ENCODE data around the gene COL6A6.
"Not testable (repeated sequence)": the region's sequence is repeated elsewhere in the genome, so short reads cannot be mapped to it uniquely, and the experiment has no call there.

Gene COL6A6

DNA sequence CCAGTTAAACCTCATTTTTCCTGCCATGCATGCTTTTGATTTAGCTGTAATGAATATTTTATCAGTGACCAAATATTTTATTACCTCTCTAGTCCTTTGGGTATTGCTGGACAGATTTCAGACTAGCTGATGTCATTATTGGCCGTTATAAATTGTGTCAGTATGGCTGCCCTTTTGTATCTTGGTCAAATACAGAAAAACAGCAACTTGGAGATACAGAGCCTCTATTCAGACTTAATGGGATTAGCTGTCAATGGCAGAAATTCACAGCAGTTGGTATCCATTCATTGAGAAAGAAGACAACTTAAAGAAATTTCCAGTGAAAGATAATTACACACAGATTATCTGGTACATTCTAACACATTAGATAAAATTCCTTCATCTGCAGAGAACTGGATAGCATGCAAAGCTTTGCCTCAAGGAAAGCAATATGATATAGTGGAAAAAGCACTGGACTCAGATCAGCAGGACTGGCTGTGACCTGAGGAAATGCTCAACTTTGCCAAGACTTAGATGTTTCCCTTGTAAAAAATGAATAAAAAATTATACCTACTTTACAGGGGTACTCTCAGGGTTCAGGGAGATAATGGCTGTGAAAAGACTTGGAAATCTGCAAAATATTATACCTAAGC is 20.8 kb downstream of the COL6A6 start:
- in situ Hi-C loops (cut with HindIII; ENCODE audit: low sequenced_read_pairs): no loop called here

DNA sequence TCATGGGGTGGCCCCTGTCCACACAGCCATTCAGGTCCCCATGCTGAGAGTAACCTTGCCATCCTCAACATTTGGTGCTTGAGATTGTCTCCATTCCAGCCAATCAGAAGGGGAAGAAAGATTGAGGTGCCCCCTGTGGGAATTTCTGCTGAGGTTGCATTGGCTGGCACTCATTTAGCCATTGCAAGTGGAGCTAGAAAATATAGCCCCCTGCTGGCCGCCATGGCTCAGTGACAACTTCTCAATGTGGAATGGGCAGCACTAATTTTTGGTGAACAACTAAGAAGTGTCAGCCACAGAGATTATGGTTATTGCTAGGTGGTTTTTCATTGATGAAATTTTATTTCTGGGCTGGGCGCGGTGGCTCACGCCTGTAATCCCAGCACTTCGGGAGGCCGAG is 22.0 kb downstream of the COL6A6 start:
- in situ Hi-C loops (cut with HindIII; ENCODE audit: low sequenced_read_pairs): no loop called here

DNA sequence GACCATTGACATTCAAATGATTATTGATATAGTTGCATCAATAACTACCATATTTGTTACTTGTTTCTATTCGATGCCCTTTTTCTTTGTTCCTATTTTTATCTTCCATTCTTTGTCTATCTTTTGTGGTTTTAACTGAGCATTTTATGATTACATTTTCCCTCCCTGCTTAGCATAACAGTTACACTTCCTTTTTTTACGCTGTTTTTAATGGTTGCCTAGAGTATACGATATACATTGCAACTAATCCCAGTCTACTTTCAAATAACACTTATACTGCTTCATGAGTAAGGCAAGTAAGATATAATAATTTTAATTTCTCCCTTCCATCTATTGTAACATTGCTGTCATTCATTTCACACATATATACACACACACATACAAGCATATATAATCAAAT is 26.3 kb downstream of the COL6A6 start:
- in situ Hi-C loops (cut with HindIII; ENCODE audit: low sequenced_read_pairs): no loop called here

DNA sequence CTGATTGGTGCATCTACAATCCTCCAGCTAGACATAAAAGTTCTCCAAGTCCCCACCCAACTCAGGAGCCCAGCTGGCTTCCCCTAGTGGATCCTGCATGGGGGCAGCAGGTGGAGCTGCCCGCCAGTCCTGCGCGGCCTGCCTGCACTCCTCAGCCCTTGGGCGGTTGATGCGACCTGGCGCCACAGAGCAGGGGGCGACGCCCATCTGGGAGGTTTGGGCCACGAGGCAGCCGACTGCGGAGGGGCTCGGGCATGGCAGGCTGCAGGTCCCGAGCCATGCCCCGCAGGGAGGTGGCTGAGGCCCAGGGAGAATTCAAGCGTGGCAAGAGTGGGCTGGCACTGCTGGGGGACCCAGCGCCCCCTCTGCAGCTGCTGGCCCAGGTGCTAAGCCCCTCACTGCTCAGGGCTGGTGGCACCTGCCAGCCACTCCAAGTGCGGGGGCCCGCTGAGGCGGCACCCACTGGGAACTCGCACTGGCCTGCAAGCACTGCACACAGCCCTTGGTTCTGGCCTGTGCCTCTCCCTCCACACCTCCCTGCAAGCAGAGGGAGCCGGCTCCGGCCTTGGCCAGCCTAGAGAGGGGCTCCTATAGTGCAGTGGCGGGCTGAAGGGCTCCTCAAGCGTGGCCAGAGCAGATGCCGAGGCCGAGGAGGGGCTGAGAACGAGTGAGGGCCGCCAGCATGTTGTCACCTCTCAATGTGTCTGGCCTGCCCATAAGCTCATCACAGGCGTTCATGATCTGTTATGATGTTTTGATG is 30.1 kb downstream of the COL6A6 start:
- in situ Hi-C loops (cut with HindIII; ENCODE audit: low sequenced_read_pairs): no loop called here

DNA sequence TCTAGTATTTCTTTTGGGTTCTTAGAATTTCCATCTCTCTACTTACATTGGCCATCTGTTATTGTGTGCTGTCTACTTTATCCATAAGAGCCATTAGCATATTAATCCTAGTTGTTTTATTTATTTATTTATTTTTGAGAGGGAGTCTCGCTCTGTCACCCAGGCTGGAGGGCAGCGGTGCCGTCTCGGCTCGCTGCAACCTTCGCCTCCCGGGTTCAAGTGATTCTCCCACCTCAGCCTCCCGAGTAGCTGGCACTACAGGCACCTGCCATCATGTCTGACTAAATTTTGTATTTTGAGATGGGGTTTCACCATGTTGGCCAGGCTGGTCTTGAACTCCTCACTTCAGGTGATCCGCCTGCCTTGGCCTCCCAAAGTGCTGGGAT is 30.7 kb downstream of the COL6A6 start:
- in situ Hi-C loops (cut with HindIII; ENCODE audit: low sequenced_read_pairs): not testable (repeated sequence)

DNA sequence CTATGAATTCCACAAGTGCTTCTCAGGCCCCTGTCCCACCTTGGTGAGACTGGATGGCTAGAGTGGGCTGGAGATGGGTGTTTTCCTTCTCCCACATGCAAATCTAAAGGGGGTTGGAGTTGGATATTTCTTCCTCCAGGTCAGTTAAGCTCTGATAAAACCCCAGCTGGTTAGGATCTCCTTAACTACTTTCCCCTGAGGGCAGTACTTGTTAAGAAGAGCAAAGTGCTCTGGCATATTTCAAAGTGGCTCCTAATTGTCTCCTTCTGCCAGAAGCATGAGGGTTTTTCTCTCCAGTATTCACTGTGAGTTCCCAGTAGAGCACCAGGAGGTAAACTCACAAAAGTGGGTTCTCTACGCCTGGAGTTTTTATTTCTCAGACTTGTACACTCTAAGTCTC is 31.4 kb downstream of the COL6A6 start:
- in situ Hi-C loops (cut with HindIII; ENCODE audit: low sequenced_read_pairs): no loop called here

DNA sequence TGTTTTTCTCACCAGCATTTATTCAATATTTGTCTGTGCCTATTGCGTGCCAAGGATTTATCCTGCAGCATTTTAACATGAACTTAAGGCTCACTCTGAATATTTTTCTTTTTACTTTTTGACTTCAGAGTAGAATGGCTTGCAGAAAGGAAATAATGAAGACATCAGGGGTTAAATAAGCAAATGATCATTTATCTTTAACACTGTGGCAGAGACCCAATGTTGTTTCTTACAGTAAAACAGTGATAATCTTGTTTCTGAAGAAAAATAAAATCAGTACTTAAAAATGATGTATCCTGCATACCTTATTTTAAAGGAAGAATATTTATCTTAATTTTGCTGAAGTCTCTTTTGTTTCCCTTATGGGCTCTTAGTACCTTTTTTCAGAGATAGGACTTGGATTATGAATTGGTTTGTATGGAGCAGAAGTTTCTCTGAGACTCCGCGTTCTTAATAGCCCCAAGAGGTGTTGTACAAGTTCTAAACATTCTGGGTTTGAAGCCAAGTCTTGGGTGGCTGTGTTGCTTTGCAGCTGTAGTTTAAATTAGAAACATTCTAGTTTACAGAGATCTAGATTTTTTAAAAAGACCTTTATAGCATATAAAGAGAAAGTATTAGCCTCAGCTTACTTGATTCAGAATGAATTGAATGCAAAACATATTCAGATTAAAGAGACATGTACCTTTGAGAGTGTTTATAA is 40.5 kb downstream of the COL6A6 start:
- in situ Hi-C loops (cut with HindIII; ENCODE audit: low sequenced_read_pairs): no loop called here

DNA sequence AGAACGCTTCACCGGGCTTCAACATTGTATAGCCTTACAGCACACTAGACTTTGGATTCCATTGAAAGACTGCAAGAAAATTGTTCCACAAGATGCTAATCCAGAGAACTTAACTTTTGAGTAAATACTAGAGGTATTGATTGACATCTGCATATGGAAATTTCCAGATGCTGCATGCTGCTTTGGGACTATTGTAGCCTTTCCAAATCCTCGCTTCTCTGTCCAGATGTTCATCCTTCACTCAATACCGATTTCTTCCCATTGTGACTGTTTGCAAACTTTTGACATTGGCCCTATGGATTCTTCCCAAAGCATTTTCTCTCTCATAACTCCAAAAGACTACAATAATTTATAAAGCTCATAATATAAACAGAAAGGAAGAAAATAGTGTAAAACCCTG is 41.4 kb downstream of the COL6A6 start:
- in situ Hi-C loops (cut with HindIII; ENCODE audit: low sequenced_read_pairs): no loop called here

DNA sequence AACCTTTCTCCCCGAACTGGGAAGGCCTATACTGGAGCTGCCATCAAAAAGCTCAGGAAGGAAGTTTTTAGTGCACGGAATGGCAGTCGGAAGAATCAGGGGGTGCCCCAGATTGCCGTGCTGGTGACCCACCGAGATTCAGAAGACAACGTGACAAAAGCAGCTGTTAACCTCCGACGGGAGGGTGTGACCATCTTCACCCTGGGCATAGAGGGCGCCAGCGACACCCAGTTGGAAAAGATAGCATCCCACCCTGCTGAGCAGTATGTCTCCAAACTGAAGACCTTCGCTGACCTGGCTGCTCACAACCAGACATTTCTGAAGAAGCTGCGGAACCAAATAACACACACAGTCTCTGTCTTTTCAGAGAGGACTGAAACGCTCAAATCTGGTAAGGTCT is 48.2 kb downstream of the COL6A6 start:
- in situ Hi-C loops (cut with HindIII; ENCODE audit: low sequenced_read_pairs): no loop called here

Data from DLD1 (cell line).